HCT116 (cell line): ENCODE results near the gene FSTL4. TPM values are rescaled to one million over a fixed set of nuclear protein-coding genes. Genes with fewer than 3 reads are reported as not detected.

Experiments used
- ATAC-seq: fragments of 200-7000 bp; cut with Tn5 transposase; 2 replicates; pipeline ENCODE4 v1.9.1; 2020; ENCODE audit warnings: mild to moderate bottlenecking, moderate library complexity
- BruUV-seq: library from RNA; stranded (reverse); fragments of 400-500 nt; replicated peaks from 2 replicates; lab custom pipeline; 2021; lab: Mats Ljungman, UMichigan
- CTCF ChIA-PET: fragments of 300-600 bp; sonication (Branson Sonifier 250); formaldehyde crosslinking; loops from one replicate; lab custom pipeline; 2021; ENCODE audit warnings: antibody characterized with exemption; lab: Charles Lee
- POLR2A ChIA-PET: fragments of 300-600, 350-600 bp; sonication (Branson Sonifier 250); formaldehyde crosslinking; loops from one replicate; lab custom pipeline; 2021; ENCODE audit warnings: antibody characterized with exemption; lab: Charles Lee
- RAD21 ChIA-PET, 2 experiments: fragments of 300-600 bp; sonication (Branson Sonifier 250); formaldehyde crosslinking; loops; one replicate each; lab custom pipeline; 2023; ENCODE audit warnings: low total read pairs in 2 of 2; ENCODE audit not compliant: uncharacterized antibody in 2 of 2, unreplicated experiment in 2 of 2, low non-redundant PET in 1 of 2; lab: Charles Lee
- DNase-seq: peaks from one replicate; pipeline ENCODE4 v3.0.0-alpha.2; 2010; ENCODE audit warnings: low read depth, low spot score
- H2AFZ ChIP-seq: fragments of 200-600 bp; shearing (Covaris generic), sonication (generic); 2 replicates; pipeline ENCODE4 v1.6.1; 2017; ENCODE audit warnings: low read depth, mixed run types, mixed read lengths, antibody characterized with exemption, low read length; ENCODE audit not compliant: poor library complexity, severe bottlenecking
- H3K27ac ChIP-seq: 2 replicates; pipeline ENCODE4 v1.5.1; 2012; ENCODE audit warnings: low read depth, low read length
- H3K27me3 ChIP-seq: fragments of 200-600 bp; sonication (generic); 2 replicates; pipeline ENCODE4 v1.6.1; 2016; ENCODE audit warnings: mixed run types, low read length, mixed read lengths; ENCODE audit not compliant: insufficient read depth
- H3K36me3 ChIP-seq, 2 experiments: fragments of 200-500 bp in 1 of 2; fragments of 200-600 bp in 1 of 2; sonication (Bioruptor generic) in 1 of 2; sonication (generic) in 1 of 2; 2 replicates each; pipeline versions ENCODE4 v1.5.1 to v1.6.1; 2014 to 2016; ENCODE audit warnings: low read length in 2 of 2, inconsistent platforms in 1 of 2, mixed read lengths in 1 of 2, mixed run types in 1 of 2; ENCODE audit not compliant: insufficient read depth in 2 of 2, control insufficient read depth in 1 of 2
- H3K4me1 ChIP-seq, 2 experiments: fragments of 200-600 bp in 1 of 2; sonication (generic) in 1 of 2; 2 replicates each; pipeline versions ENCODE4 v1.5.1 to v1.6.1; 2012 to 2017; ENCODE audit warnings: low read length in 2 of 2, inconsistent platforms in 1 of 2, mild to moderate bottlenecking in 1 of 2, mixed read lengths in 1 of 2, mixed run types in 1 of 2, moderate library complexity in 1 of 2; ENCODE audit not compliant: insufficient read depth in 2 of 2, control insufficient read depth in 1 of 2
- H3K4me2 ChIP-seq: fragments of 200-600 bp; sonication (generic); 2 replicates; pipeline ENCODE4 v1.6.1; 2017; ENCODE audit warnings: mixed run types, low read length, mixed read lengths
- H3K4me3 ChIP-seq, 2 experiments: fragments of 200-600 bp in 1 of 2; sonication (generic) in 1 of 2; replicated peaks in 1 of 2; 2 replicates each; pipeline ENCODE4 v1.5.1; 2011 to 2016; ENCODE audit warnings: low read length in 2 of 2, control low read depth in 1 of 2, low read depth in 1 of 2, mild to moderate bottlenecking in 1 of 2, mixed read lengths in 1 of 2, mixed run types in 1 of 2
- H3K79me2 ChIP-seq: fragments of 200-600 bp; sonication (generic); 2 replicates; pipeline ENCODE4 v1.6.1; 2017; ENCODE audit warnings: mild to moderate bottlenecking, mixed run types, low read length, moderate library complexity, mixed read lengths; ENCODE audit not compliant: insufficient read depth
- H3K9ac ChIP-seq: fragments of 200-600 bp; sonication (generic); 2 replicates; pipeline ENCODE4 v1.6.1; 2016; ENCODE audit warnings: low read length, mixed read lengths
- H3K9me2 ChIP-seq: fragments of 200-600 bp; sonication (generic), shearing (Covaris generic); 2 replicates; pipeline ENCODE4 v1.6.1; 2017; ENCODE audit warnings: mixed run types, mild to moderate bottlenecking, moderate library complexity; ENCODE audit not compliant: insufficient read depth
- H3K9me3 ChIP-seq, 2 experiments: fragments of 200-500 bp in 1 of 2; fragments of 200-600 bp in 1 of 2; sonication (Bioruptor generic) in 1 of 2; sonication (generic) in 1 of 2; 2 replicates each; pipeline ENCODE4 v1.6.1; 2014 to 2017; ENCODE audit warnings: low read length in 2 of 2, mixed read lengths in 2 of 2, inconsistent platforms in 1 of 2, low read depth in 1 of 2, mild to moderate bottlenecking in 1 of 2, mixed run types in 1 of 2, moderate library complexity in 1 of 2; ENCODE audit not compliant: control insufficient read depth in 1 of 2, insufficient read depth in 1 of 2
- H4K20me1 ChIP-seq: fragments of 200-600 bp; sonication (generic), shearing (Covaris generic); 2 replicates; pipeline ENCODE4 v1.6.1; 2017; ENCODE audit warnings: mixed run types, mild to moderate bottlenecking, moderate library complexity; ENCODE audit not compliant: insufficient read depth
- ATF3 ChIP-seq: IDR thresholded peaks from 2 replicates; pipeline ENCODE4 v1.6.1; 2012
- CTCF ChIP-seq, 3 experiments: fragments of 200-600 bp in 1 of 3; sonication (generic) in 1 of 3; IDR thresholded peaks in 2 of 3; conservative IDR thresholded peaks in 1 of 3; 2 replicates each; pipeline ENCODE4 v1.5.1; 2012 to 2017; ENCODE audit warnings: low read depth in 2 of 3, low read length in 2 of 3, antibody characterized with exemption in 1 of 3, borderline replicate concordance in 1 of 3, control low read depth in 1 of 3, mild to moderate bottlenecking in 1 of 3, mixed read lengths in 1 of 3, mixed run types in 1 of 3, moderate library complexity in 1 of 3; ENCODE audit not compliant: insufficient read depth in 1 of 3
- EZH2phosphoT487 ChIP-seq: fragments of 200-600 bp; IDR thresholded peaks from 2 replicates; pipeline ENCODE4 v1.6.1; 2018; ENCODE audit warnings: antibody characterized with exemption, borderline replicate concordance
- ZBTB33 ChIP-seq: IDR thresholded peaks from 2 replicates; pipeline ENCODE4 v1.6.1; 2011; ENCODE audit warnings: mild to moderate bottlenecking, low read length, moderate library complexity; ENCODE audit not compliant: insufficient replicate concordance; ENCODE audit errors: extremely low read depth
- intact Hi-C: fragments of 100-400 bp; cut with micrococcal nuclease; formaldehyde crosslinking; loops from 2 replicates; pipeline ENCODE4 v1.10.0; 2022
- total RNA-seq: library from RNA; stranded (reverse); gene quantifications from one replicate; pipeline ENCODE4 v1.2.1, GENCODE V29; 2021; ENCODE audit not compliant: unreplicated experiment

FSTL4 gene
- total RNA-seq, 1 experiment from 2014 or later: 0.37 TPM

- no peak overlapping the region for H2AFZ ChIP-seq
- ChIA-PET CTCF (no interaction called here), POLR2A (no interaction called here), RAD21 (no interaction called here)
- H3K79me2 ChIP-seq: no peaks in the 10 kb centered on the region
- H3K4me2 ChIP-seq: no peak overlapping the region
- H3K9ac ChIP-seq: no peak overlapping the region
- H3K27ac ChIP-seq: no peak overlapping the region
- H3K9me3 ChIP-seq: no peaks in the 10 kb centered on the region
- intact Hi-C loops: no loop called here
- TF ChIP-seq ATF3: no peak
- no peak for TF ChIP-seq ZBTB33
- TF ChIP-seq CTCF (IDR thresholded peaks at IDR 0.05 in 2 of 3, conservative IDR thresholded peaks at IDR 0.05 in 1 of 3; ENCODE audit: borderline replicate concordance in 1 of 3, insufficient read depth in 1 of 3, low read depth in 2 of 3, low read length in 2 of 3): no peak
- no peak for TF ChIP-seq EZH2phosphoT487
- no peaks in the 10 kb centered on the region for H3K9me2 ChIP-seq
- no peaks in the 10 kb centered on the region for H3K36me3 ChIP-seq
- DNase-seq: no peak
- no peaks in the 10 kb centered on the region for H3K27me3 ChIP-seq
- H3K4me3 ChIP-seq: no peak overlapping the region
- H4K20me1 ChIP-seq: no peaks in the 10 kb centered on the region
- no TSS peak for BruUV-seq
- peak; percentile 38; the same call in 1 of the 2 replicates for ATAC-seq
- H3K4me1 ChIP-seq: no peaks in the 10 kb centered on the region
Measured at GRCh38 chr5:133154274-133155075, 457.9 kb downstream of the FSTL4 start.
